Lower leg skin (tissue), 3 donors: Measurements from ENCODE around the gene TRIM7.

Experiments used
- POLR2A ChIP-seq, 2 donors: fragments of 450-650 bp; IDR thresholded peaks; one replicate each; pipeline ENCODE4 v1.6.1; 2016 to 2017; ENCODE audit warnings: antibody characterized with exemption in 2 of 2, mild to moderate bottlenecking in 1 of 2, moderate library complexity in 1 of 2
- TF ChIP-seq, protein P1 (sequence below), 3 donors: fragments of 450-650 bp; IDR thresholded peaks; one replicate each; pipeline ENCODE4 v1.5.1; 2016; ENCODE audit warnings: antibody characterized with exemption in 3 of 3, mild to moderate bottlenecking in 3 of 3, moderate library complexity in 2 of 3

- TF ChIP-seq, protein P1, sequence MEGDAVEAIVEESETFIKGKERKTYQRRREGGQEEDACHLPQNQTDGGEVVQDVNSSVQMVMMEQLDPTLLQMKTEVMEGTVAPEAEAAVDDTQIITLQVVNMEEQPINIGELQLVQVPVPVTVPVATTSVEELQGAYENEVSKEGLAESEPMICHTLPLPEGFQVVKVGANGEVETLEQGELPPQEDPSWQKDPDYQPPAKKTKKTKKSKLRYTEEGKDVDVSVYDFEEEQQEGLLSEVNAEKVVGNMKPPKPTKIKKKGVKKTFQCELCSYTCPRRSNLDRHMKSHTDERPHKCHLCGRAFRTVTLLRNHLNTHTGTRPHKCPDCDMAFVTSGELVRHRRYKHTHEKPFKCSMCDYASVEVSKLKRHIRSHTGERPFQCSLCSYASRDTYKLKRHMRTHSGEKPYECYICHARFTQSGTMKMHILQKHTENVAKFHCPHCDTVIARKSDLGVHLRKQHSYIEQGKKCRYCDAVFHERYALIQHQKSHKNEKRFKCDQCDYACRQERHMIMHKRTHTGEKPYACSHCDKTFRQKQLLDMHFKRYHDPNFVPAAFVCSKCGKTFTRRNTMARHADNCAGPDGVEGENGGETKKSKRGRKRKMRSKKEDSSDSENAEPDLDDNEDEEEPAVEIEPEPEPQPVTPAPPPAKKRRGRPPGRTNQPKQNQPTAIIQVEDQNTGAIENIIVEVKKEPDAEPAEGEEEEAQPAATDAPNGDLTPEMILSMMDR (IDR thresholded peaks at IDR 0.05), result no peak
- TF ChIP-seq POLR2A (IDR thresholded peaks at IDR 0.05), result no peak
Measured at GRCh38 chr5:181198106-181198685, 6.8 kb downstream of the TRIM7 start.
